HEK293T (cell line): ENCODE results near the gene KDM3B.
"Not testable (repeated sequence)": the region's sequence is repeated elsewhere in the genome, so short reads cannot be mapped to it uniquely, and the experiment has no call there.

ENCODE experiments used
- CTCF ChIA-PET: fragments of 350-600 bp; formaldehyde crosslinking; extraction: SDS; loops from one replicate; lab custom pipeline; 2021; ENCODE audit warnings: antibody characterized with exemption, inconsistent platforms; lab: Yijun Ruan, JAX
- POLR2A ChIA-PET: fragments of 350-600 bp; formaldehyde crosslinking; extraction: SDS; loops from one replicate; lab custom pipeline; 2020; ENCODE audit warnings: antibody characterized with exemption, inconsistent platforms; lab: Yijun Ruan, JAX
- DNase-seq: peaks from one replicate; pipeline ENCODE4 v3.0.0; 2012; ENCODE audit warnings: mixed read lengths; ENCODE audit errors: extremely low spot score
- ARNT ChIP-seq: fragments of 450-650 bp; IDR thresholded peaks from 2 replicates; pipeline ENCODE4 v1.6.1; 2017; ENCODE audit warnings: mild to moderate bottlenecking
- BHLHE40 ChIP-seq: fragments of 450-650 bp; IDR thresholded peaks from 2 replicates; pipeline ENCODE4 v1.6.1; 2016; ENCODE audit warnings: mild to moderate bottlenecking, moderate library complexity, borderline replicate concordance
- CTBP1 ChIP-seq: fragments of 450-650 bp; IDR thresholded peaks from 2 replicates; pipeline ENCODE4 v1.6.1; 2016; ENCODE audit warnings: borderline replicate concordance
- ELF4 ChIP-seq: fragments of 450-650 bp; IDR thresholded peaks from 2 replicates; pipeline ENCODE4 v1.6.1; 2017; ENCODE audit warnings: antibody characterized with exemption
- FOXA1 ChIP-seq: fragments of 450-650 bp; IDR thresholded peaks from 2 replicates; pipeline ENCODE4 v1.6.1; 2016; ENCODE audit warnings: mild to moderate bottlenecking
- FOXK2 ChIP-seq: fragments of 450-650 bp; IDR thresholded peaks from 2 replicates; pipeline ENCODE4 v1.6.1; 2016; ENCODE audit warnings: mild to moderate bottlenecking
- FOXM1 ChIP-seq: fragments of 450-650 bp; IDR thresholded peaks from 2 replicates; pipeline ENCODE4 v1.6.1; 2017; ENCODE audit warnings: mild to moderate bottlenecking, borderline replicate concordance
- HDGF ChIP-seq: fragments of 450-650 bp; IDR thresholded peaks from 2 replicates; pipeline ENCODE4 v1.6.1; 2017; ENCODE audit warnings: antibody characterized with exemption, borderline replicate concordance
- L3MBTL2 ChIP-seq: fragments of 450-650 bp; conservative IDR thresholded peaks from 2 replicates; pipeline ENCODE4 v1.6.1; 2016; ENCODE audit warnings: mild to moderate bottlenecking
- LEF1 ChIP-seq: fragments of 450-650 bp; IDR thresholded peaks from 2 replicates; pipeline ENCODE4 v1.6.1; 2017; ENCODE audit warnings: mild to moderate bottlenecking, borderline replicate concordance
- NFRKB ChIP-seq: fragments of 450-650 bp; IDR thresholded peaks from 2 replicates; pipeline ENCODE4 v1.6.1; 2016; ENCODE audit warnings: mild to moderate bottlenecking, moderate library complexity
- SP1 ChIP-seq: fragments of 450-650 bp; IDR thresholded peaks from 2 replicates; pipeline ENCODE4 v1.6.1; 2017
- SUZ12 ChIP-seq: fragments of 450-650 bp; IDR thresholded peaks from 2 replicates; pipeline ENCODE4 v1.6.1; 2016; ENCODE audit warnings: mild to moderate bottlenecking
- TARDBP ChIP-seq: fragments of 450-650 bp; IDR thresholded peaks from 2 replicates; pipeline ENCODE4 v1.6.1; 2016
- ZNF384 ChIP-seq: fragments of 450-650 bp; IDR thresholded peaks from 2 replicates; pipeline ENCODE4 v1.6.1; 2016
- TF ChIP-seq, protein P1 (sequence below): fragments of 450-650 bp; IDR thresholded peaks from 2 replicates; pipeline ENCODE4 v1.6.1; 2016

Gene KDM3B

GRCh38 chr5:138408023-138408422 lies 55.5 kb downstream of the KDM3B start:
- CTCF ChIA-PET: no interaction called here
- no peak for DNase-seq
- POLR2A ChIA-PET: no interaction called here
- no peak for TF ChIP-seq FOXA1
- TF ChIP-seq ELF4: no peak
- no peak for TF ChIP-seq ARNT
- TF ChIP-seq TARDBP: no peak
- no peak for TF ChIP-seq BHLHE40
- no peak for TF ChIP-seq NFRKB
- TF ChIP-seq FOXK2: no peak
- no peak for TF ChIP-seq LEF1
- no peak for TF ChIP-seq ZNF384
- TF ChIP-seq HDGF: no peak
- no peak for TF ChIP-seq L3MBTL2
- no peak for TF ChIP-seq SP1

DNA sequence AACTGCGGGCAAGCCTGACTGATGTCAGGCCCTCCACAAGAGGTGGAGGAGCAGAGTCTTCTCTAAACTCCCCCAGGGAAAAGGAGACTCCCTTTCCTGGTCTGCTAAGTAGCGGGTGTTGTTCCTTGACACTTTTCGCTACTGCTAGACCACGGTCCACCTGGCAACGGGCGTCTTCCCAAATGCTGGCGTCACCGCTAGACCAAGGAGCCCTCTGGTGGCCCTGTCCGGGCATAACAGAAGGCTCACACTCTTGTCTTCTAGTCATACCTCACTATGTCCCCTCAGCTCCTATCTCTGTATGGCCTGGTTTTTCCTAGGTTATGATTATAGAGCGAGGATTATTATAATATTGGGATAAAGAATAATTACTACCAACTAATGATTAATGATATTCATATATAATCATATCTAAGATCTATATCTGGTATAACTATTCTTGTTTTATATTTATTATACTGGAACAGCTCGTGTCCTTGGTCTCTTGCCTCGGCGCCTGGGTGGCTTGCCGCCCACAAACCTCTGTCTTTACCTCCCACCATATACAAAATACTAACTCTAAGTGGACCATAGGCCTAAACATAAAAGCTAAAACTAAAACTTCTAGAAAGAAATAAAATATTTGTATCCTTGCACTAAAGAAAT lies 58.6 kb downstream of the KDM3B start:
- DNase-seq, POLR2A ChIA-PET: not testable (repeated sequence)
- CTCF ChIA-PET: interaction anchor here (0.6 to 1.5 kb wide), 7 partner anchors 59 to 234 kb away, joined by 3 to 10 read pairs (median 3); partner anchors contain the start of gene KDM3B

DNA sequence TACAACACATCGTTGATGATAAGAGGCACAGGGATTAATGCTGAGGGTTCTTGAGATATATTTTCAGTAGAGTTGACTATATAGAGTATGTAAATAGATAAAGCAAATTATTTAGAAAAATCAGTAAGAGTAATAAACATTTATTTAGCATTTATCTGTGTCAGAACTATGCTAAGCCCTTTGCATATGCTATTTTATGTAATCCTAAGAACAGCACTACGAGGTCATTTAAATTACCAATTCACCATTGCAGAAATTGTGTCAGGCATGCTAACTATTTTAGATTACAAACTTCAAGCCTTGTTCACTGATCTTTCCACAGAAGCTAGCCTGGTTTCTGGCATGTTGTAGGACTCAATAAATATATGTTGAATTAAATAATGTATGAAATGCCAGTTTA lies 66.0 kb downstream of the KDM3B start:
- POLR2A ChIA-PET: no interaction called here
- DNase-seq: no peak
- TF ChIP-seq ELF4 (no peak), ARNT (no peak), HDGF (no peak), FOXK2 (no peak), BHLHE40 (no peak), TARDBP (no peak), SUZ12 (no peak), FOXA1 (no peak), SP1 (no peak), ZNF384 (no peak), FOXM1 (no peak), L3MBTL2 (no peak), CTBP1 (no peak), NFRKB (no peak), LEF1 (no peak)
- TF ChIP-seq, protein P1, sequence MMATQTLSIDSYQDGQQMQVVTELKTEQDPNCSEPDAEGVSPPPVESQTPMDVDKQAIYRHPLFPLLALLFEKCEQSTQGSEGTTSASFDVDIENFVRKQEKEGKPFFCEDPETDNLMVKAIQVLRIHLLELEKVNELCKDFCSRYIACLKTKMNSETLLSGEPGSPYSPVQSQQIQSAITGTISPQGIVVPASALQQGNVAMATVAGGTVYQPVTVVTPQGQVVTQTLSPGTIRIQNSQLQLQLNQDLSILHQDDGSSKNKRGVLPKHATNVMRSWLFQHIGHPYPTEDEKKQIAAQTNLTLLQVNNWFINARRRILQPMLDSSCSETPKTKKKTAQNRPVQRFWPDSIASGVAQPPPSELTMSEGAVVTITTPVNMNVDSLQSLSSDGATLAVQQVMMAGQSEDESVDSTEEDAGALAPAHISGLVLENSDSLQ: no peak
- CTCF ChIA-PET: no interaction called here

DNA sequence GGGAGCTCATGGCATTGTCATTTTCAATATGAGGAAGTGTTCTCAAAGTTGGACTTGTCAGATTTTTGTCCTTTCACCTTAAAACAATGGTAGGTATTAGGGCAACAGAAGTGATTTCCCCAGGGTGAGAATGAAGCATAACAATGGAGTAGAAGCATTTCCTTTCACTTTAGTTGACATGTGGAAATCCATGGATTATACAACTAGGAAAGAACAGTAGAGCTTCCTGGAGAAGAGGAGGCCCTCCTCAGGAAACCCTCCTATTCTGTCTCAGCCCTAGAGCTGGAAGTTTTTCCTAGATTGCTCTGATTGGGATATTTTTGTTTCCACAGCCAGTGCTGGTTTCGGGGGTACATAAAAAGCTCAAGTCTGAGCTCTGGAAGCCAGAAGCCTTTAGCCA lies 72.6 kb downstream of the KDM3B start:
- ChIA-PET POLR2A (no interaction called here), CTCF (interaction anchor here (0.6 kb wide), 1 partner anchor 235 kb away, joined by 3 read pairs; no protein-coding TSS in a partner anchor)
- TF ChIP-seq ELF4 (no peak), SP1 (no peak), ARNT (no peak), HDGF (no peak), ZNF384 (no peak), L3MBTL2 (no peak), CTBP1 (no peak), BHLHE40 (no peak)
- TF ChIP-seq, protein P1: no peak
- no peak for DNase-seq

GRCh38 chr5:138435943-138436342 lies 83.5 kb downstream of the KDM3B start:
- CTCF ChIA-PET: no interaction called here
- POLR2A ChIA-PET: no interaction called here
- TF ChIP-seq NFRKB (no peak), SP1 (no peak), FOXA1 (no peak), CTBP1 (no peak), BHLHE40 (no peak), ZNF384 (no peak), L3MBTL2 (no peak), ARNT (no peak), HDGF (no peak), FOXK2 (no peak), ELF4 (no peak), TARDBP (no peak), LEF1 (no peak)
- TF ChIP-seq, protein P1: no peak
- DNase-seq: no peak

- ChIA-PET CTCF (interaction anchor here (1.0 to 2.1 kb wide), 4 partner anchors 11 to 86 kb away, joined by 4 to 13 read pairs (median 7); no protein-coding TSS in a partner anchor), POLR2A (interaction anchor here (0.6 to 2.8 kb wide), 7 partner anchors 11 to 259 kb away, joined by 3 to 14 read pairs (median 3); partner anchors contain the start of genes CDC23, ETF1, FAM53C and KIF20A)
- no peak for DNase-seq
- TF ChIP-seq NFRKB: no peak
- TF ChIP-seq L3MBTL2: no peak
- TF ChIP-seq FOXK2: no peak
- no peak for TF ChIP-seq ELF4
- TF ChIP-seq CTBP1: no peak
- no peak for TF ChIP-seq TARDBP
- no peak for TF ChIP-seq ARNT
- TF ChIP-seq BHLHE40: no peak
- no peak for TF ChIP-seq LEF1
- TF ChIP-seq SP1: no peak
Observed at GRCh38 chr5:138438003-138438723, 85.7 kb downstream of the KDM3B start.
